ENCODE data around the gene CEP41. TPM values are rescaled to one million over a fixed set of nuclear protein-coding genes. Genes with fewer than 3 reads are reported as not detected.

Gene CEP41
- total and polyA plus RNA-seq, 2 of the 13 experiments (the other 11 are each of a cell fraction or from before 2014, with no cell fraction given): 8.7 to 9.0 TPM

DNA sequence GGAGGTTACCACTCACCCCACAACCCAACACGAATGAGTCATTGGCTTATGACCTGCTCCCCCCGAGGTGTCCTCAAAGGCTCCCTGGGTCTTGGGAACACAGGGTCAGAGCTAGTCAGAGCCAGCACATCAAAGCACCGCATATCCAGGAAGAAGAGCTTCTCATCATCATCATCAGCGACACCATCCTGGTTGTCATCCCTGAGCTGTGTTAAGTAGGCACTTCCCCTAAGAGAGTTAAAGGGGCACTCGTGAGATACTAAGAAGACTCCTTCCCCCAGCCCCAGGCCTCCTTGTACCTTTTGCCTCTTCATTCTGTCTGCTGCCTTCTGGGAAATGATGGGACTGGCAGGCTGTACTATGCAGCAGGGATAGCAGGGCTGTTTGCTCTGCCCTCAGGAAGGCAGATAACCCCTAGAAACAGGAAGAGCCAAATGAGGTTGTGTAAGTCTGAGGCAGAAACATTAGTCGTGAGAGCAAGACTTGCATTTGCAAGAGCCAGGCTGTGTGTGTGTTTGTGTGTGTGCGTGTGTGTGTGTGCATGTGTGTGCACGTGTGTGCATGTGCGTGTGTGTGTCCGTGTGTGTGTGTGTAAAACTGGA is 71.6 kb downstream of the CEP41 start (continued):
- TF ChIP-seq, protein P1, sequence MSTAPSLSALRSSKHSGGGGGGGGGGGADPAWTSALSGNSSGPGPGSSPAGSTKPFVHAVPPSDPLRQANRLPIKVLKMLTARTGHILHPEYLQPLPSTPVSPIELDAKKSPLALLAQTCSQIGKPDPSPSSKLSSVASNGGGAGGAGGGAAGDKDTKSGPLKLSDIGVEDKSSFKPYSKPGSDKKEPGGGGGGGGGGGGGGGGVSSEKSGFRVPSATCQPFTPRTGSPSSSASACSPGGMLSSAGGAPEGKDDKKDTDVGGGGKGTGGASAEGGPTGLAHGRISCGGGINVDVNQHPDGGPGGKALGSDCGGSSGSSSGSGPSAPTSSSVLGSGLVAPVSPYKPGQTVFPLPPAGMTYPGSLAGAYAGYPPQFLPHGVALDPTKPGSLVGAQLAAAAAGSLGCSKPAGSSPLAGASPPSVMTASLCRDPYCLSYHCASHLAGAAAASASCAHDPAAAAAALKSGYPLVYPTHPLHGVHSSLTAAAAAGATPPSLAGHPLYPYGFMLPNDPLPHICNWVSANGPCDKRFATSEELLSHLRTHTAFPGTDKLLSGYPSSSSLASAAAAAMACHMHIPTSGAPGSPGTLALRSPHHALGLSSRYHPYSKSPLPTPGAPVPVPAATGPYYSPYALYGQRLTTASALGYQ (CRISPR knock-in tag; IDR thresholded peaks at IDR 0.05): no peak
- TF ChIP-seq JUN (CRISPR knock-in tag; IDR thresholded peaks at IDR 0.05) (no peak), MIER2 (CRISPR knock-in tag; IDR thresholded peaks at IDR 0.05) (no peak), XRCC5 (optimal IDR thresholded peaks at IDR 0.05; ENCODE audit: low read length) (no peak), ZNF362 (CRISPR knock-in tag; IDR thresholded peaks at IDR 0.05; ENCODE audit: borderline replicate concordance) (0 out of 2 replicates have a peak, but pooled peaks have one; percentile 21), MED1 (CRISPR knock-in tag; IDR thresholded peaks at IDR 0.05) (no peak; the same call in 1 of the 2 replicates), ZNF12 (CRISPR knock-in tag; IDR thresholded peaks at IDR 0.05) (peak; percentile 20; the same call in 1 of the 2 replicates), PHF21A (CRISPR knock-in tag; IDR thresholded peaks at IDR 0.05) (peak; percentile 50; the same call in 1 of the 2 replicates), SALL1 (CRISPR knock-in tag; IDR thresholded peaks at IDR 0.05) (peak; percentile 48), KLF9 (CRISPR knock-in tag; IDR thresholded peaks at IDR 0.05; ENCODE audit: low read depth) (no peak)
- TF ChIP-seq, protein P2, sequence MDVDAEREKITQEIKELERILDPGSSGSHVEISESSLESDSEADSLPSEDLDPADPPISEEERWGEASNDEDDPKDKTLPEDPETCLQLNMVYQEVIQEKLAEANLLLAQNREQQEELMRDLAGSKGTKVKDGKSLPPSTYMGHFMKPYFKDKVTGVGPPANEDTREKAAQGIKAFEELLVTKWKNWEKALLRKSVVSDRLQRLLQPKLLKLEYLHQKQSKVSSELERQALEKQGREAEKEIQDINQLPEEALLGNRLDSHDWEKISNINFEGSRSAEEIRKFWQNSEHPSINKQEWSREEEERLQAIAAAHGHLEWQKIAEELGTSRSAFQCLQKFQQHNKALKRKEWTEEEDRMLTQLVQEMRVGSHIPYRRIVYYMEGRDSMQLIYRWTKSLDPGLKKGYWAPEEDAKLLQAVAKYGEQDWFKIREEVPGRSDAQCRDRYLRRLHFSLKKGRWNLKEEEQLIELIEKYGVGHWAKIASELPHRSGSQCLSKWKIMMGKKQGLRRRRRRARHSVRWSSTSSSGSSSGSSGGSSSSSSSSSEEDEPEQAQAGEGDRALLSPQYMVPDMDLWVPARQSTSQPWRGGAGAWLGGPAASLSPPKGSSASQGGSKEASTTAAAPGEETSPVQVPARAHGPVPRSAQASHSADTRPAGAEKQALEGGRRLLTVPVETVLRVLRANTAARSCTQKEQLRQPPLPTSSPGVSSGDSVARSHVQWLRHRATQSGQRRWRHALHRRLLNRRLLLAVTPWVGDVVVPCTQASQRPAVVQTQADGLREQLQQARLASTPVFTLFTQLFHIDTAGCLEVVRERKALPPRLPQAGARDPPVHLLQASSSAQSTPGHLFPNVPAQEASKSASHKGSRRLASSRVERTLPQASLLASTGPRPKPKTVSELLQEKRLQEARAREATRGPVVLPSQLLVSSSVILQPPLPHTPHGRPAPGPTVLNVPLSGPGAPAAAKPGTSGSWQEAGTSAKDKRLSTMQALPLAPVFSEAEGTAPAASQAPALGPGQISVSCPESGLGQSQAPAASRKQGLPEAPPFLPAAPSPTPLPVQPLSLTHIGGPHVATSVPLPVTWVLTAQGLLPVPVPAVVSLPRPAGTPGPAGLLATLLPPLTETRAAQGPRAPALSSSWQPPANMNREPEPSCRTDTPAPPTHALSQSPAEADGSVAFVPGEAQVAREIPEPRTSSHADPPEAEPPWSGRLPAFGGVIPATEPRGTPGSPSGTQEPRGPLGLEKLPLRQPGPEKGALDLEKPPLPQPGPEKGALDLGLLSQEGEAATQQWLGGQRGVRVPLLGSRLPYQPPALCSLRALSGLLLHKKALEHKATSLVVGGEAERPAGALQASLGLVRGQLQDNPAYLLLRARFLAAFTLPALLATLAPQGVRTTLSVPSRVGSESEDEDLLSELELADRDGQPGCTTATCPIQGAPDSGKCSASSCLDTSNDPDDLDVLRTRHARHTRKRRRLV (CRISPR knock-in tag; IDR thresholded peaks at IDR 0.05): no peak
- TF ChIP-seq, protein P3, sequence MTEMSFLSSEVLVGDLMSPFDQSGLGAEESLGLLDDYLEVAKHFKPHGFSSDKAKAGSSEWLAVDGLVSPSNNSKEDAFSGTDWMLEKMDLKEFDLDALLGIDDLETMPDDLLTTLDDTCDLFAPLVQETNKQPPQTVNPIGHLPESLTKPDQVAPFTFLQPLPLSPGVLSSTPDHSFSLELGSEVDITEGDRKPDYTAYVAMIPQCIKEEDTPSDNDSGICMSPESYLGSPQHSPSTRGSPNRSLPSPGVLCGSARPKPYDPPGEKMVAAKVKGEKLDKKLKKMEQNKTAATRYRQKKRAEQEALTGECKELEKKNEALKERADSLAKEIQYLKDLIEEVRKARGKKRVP (CRISPR knock-in tag; IDR thresholded peaks at IDR 0.05): 0 out of 4 replicates have a peak, but pooled peaks of 1 of the 2 experiments have one; percentile 26
- TF ChIP-seq, protein P4, sequence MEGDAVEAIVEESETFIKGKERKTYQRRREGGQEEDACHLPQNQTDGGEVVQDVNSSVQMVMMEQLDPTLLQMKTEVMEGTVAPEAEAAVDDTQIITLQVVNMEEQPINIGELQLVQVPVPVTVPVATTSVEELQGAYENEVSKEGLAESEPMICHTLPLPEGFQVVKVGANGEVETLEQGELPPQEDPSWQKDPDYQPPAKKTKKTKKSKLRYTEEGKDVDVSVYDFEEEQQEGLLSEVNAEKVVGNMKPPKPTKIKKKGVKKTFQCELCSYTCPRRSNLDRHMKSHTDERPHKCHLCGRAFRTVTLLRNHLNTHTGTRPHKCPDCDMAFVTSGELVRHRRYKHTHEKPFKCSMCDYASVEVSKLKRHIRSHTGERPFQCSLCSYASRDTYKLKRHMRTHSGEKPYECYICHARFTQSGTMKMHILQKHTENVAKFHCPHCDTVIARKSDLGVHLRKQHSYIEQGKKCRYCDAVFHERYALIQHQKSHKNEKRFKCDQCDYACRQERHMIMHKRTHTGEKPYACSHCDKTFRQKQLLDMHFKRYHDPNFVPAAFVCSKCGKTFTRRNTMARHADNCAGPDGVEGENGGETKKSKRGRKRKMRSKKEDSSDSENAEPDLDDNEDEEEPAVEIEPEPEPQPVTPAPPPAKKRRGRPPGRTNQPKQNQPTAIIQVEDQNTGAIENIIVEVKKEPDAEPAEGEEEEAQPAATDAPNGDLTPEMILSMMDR (CRISPR knock-in tag; IDR thresholded peaks at IDR 0.05): no peak
- TF ChIP-seq, protein P5, sequence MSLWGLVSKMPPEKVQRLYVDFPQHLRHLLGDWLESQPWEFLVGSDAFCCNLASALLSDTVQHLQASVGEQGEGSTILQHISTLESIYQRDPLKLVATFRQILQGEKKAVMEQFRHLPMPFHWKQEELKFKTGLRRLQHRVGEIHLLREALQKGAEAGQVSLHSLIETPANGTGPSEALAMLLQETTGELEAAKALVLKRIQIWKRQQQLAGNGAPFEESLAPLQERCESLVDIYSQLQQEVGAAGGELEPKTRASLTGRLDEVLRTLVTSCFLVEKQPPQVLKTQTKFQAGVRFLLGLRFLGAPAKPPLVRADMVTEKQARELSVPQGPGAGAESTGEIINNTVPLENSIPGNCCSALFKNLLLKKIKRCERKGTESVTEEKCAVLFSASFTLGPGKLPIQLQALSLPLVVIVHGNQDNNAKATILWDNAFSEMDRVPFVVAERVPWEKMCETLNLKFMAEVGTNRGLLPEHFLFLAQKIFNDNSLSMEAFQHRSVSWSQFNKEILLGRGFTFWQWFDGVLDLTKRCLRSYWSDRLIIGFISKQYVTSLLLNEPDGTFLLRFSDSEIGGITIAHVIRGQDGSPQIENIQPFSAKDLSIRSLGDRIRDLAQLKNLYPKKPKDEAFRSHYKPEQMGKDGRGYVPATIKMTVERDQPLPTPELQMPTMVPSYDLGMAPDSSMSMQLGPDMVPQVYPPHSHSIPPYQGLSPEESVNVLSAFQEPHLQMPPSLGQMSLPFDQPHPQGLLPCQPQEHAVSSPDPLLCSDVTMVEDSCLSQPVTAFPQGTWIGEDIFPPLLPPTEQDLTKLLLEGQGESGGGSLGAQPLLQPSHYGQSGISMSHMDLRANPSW (CRISPR knock-in tag; IDR thresholded peaks at IDR 0.05; ENCODE audit: borderline replicate concordance): no peak

Measured in HepG2 (cell line).